GM12865 (cell line): ENCODE data around the gene SAXO2.
A peak's percentile ranks its signal among the peaks of the same experiment; 100 is the strongest.
"Not testable (repeated sequence)": the region's sequence is repeated elsewhere in the genome, so short reads cannot be mapped to it uniquely, and the experiment has no call there.

ENCODE experiments used
- DNase-seq: peaks from one replicate; pipeline ENCODE4 v3.0.0; 2010; ENCODE audit warnings: low read depth
- H3K4me3 ChIP-seq: 2 replicates; pipeline ENCODE4 v1.5.1; 2011; ENCODE audit warnings: mild to moderate bottlenecking, low read depth, low read length, control low read depth
- TF ChIP-seq, protein P1 (sequence below): IDR thresholded peaks from 2 replicates; pipeline ENCODE4 v1.5.1; 2011; ENCODE audit warnings: low read length, control low read depth, low read depth, inconsistent platforms; ENCODE audit not compliant: insufficient read depth; ENCODE audit errors: missing control alignments

SAXO2 gene

DNA sequence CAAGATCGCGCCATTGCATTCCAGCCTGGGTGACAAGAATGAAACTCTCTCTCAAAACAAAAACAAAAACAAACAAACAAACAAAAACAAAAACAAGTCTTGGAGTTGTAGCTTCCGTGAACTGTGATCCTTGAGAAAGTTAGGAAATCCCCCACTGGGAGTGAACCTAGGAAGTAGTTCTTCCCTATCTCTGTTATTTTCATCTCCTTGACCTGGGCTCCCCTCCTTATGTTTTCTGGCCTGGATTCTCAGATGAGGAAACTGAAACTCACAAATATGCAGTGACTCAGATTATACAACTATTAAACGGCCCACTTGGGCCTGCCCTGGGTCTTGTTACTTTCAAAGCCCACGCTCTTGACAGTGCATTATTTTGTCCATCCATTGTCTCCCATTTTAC lies 29.7 kb downstream of the SAXO2 start:
- TF ChIP-seq, protein P1, sequence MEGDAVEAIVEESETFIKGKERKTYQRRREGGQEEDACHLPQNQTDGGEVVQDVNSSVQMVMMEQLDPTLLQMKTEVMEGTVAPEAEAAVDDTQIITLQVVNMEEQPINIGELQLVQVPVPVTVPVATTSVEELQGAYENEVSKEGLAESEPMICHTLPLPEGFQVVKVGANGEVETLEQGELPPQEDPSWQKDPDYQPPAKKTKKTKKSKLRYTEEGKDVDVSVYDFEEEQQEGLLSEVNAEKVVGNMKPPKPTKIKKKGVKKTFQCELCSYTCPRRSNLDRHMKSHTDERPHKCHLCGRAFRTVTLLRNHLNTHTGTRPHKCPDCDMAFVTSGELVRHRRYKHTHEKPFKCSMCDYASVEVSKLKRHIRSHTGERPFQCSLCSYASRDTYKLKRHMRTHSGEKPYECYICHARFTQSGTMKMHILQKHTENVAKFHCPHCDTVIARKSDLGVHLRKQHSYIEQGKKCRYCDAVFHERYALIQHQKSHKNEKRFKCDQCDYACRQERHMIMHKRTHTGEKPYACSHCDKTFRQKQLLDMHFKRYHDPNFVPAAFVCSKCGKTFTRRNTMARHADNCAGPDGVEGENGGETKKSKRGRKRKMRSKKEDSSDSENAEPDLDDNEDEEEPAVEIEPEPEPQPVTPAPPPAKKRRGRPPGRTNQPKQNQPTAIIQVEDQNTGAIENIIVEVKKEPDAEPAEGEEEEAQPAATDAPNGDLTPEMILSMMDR = no peak
- DNase-seq = no peak
- no peak overlapping the region for H3K4me3 ChIP-seq

DNA sequence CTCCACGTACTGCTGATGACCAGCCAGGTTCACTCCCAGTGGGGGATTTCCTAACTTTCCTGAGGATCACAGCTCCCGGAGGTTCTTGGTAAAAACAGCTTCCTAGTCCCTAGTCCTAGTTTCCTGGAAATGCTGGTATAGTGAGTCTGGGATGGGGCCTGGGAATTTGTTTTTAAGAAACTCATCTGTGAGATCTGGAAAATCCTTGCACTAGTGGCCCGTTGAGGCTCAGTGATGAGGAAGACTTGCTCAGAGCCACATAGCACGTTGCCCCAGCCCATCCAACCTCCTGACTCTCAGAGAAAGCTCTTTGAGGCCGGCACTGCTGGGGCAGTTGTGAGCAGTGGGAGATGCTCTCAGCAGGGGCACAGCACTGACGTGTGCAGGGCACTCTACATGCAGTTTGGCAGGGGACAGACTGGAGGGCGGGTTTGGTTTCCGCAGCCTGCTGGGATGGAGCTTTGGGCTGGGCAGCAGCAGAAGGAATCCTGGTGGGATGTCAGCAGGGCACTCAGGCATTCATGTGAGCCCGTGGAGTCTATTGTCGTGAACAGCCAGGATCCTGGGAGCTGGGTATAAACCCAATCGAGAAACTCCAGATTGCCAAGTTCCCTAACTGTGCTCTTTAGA lies 31.6 kb downstream of the SAXO2 start:
- no peak for DNase-seq
- TF ChIP-seq, protein P1 = no peak
- H3K4me3 ChIP-seq = no peak overlapping the region

DNA sequence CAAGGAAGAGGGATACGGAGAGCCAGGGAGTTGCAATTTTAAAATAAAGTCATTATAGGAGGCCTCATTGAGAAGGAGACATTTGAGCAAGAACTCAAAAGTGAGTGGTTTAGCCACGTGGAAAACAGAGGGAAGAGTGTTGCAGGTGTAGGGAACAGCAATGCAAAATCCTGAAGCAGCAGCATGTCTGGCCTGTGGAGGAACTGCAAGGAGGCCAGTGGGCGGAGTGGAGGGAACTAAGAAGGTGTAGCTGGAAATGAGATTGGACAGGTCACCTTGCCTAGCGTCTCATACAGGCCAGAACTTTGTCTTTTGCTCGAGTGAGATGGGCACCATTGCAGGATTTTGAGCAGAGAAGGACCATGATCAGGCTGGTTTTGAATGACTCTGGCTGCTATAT lies 34.9 kb downstream of the SAXO2 start:
- DNase-seq = no peak
- TF ChIP-seq, protein P1 = no peak
- no peak overlapping the region for H3K4me3 ChIP-seq

DNA sequence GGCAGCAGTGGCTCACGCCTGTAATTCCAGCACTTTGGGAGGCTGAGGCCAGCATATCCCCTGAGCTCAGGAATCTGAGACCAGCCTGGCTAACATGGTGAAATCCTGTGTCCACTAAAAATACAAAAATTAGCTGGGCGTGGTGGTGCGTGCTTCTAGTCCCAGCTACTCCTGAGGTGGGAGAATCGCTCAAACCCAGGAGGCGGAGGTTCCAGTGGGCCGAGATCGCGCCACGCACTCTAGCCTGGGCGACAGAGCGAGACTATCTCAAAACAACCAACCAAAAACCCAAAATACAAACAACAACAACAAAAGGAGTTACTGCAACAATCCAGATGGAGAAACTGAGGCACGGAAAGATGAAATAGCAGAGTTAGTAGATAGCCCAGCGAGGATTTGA lies 35.4 kb downstream of the SAXO2 start:
- no peak for DNase-seq
- TF ChIP-seq, protein P1 = no peak
- no peak overlapping the region for H3K4me3 ChIP-seq

DNA sequence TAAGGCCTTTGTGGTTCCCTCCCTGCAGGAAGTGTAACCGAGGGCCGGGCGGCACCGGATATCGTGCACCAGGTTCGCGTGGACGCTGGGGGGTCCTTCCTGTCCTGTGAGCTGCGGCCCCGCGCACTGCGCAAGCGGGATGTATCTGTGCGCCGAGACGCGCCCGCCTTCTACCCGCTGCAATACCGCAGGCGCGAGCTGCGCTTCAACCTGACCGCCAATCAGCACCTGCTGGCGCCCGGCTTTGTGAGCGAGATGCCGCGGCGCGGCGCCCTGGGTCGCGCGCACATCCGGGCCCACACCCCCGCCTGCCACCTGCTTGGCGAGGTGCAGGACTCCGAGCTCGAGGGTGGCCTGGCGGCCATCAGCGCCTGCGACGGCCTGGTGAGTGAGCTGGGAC lies 35.9 kb downstream of the SAXO2 start:
- TF ChIP-seq, protein P1 = no peak
- peak; percentile 47 for DNase-seq
- no peak overlapping the region for H3K4me3 ChIP-seq

DNA sequence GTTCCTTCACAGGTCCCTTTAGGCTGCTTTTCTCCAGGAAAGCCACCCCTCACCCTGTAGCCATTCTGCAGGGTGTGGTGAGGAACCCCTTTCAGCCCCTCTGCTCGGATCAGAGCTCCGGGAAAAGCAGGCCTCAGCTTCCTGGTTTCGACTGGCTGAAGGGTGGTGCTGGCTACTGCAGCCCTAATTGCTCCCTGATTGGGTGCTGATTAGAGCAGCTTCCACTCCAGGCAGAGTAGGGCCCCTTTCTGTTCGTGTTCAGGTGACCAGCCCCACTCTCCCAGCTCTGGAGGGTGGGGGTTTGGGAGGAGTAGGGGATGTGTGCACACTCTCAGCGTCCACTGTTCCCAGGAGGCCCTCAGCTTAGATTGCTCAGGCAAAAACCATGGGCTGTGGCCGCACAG lies 36.9 kb downstream of the SAXO2 start:
- H3K4me3 ChIP-seq, DNase-seq: not testable (repeated sequence)

DNA sequence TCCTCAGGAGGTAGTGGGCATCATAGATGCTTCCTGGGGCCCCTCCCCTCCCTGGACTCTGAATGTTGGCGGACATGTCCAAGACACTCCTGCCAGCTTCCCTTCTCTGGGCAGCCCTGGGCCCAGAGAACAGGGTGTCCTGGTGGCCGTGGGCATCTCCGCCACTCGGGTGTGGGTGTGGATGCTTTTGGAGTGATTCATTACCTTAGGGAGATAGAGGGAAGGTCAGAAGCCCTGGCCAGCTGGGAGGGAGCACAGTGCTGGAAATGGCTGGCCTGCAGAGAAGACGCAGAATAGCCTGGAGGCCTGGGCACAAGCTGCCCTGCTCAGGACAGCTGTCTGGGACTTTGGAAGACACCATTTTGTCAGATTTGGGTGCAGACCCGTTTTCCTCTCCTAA lies 37.7 kb downstream of the SAXO2 start:
- not testable (repeated sequence) for DNase-seq, H3K4me3 ChIP-seq

DNA sequence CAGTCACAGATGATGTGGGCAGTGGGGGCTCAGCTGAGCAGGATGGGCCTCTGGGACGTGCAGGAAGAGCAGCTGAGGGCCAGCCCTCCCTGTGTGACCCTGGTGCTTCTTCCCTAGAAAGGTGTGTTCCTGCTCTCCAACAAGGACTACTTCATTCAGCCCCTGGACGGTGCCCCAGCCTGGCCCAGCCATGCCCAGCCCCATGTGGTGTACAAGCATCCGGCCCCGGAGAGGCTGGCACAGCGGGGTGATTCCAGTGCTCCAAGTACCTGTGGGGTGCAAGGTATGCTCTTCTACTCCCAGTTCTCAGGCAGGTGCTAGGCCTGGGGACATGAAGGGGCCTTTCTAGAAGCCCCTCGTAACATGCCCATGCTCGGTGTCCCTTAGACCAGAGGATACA lies 38.3 kb downstream of the SAXO2 start:
- no peak overlapping the region for H3K4me3 ChIP-seq
- TF ChIP-seq, protein P1 = no peak
- DNase-seq = no peak
